Measurements from ENCODE around the gene NXPH1.

Gene NXPH1

DNA sequence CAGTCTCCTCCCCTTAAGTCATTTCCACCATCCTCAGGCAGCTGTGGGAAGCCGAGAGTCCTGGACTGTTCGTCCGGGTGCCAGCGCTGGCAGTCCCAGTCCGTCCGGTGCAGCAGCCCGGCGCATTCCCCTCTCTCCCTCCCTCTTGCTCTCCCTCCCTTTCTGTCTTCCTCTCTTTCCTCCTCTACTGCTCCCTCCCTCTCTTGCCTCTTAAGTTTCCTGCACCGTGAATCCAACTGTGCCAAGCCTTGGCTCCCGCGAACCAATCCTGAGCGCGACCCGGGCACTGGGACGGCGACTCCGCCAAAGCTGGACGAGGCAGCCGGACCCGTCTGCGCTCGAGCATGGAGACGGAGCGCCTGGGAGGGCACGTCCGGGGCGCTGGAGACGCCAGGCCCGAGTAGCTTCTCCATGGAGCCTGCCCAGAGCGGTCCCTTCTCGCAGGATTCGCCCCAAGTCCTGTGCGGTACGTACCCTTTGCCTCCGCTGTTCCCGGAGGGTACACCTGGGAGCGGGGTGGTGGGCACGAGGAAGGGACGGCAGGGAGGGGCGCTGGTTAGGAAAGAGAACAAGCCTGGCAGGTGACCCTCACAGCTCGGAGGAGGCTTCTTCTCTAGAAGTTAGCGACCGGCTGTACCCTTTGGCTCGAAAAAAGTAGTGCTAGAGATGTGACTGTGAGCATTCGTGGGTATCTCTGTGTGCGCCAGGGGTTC, 1.0 kb downstream of the NXPH1 start:
- H3K4me2 ChIP-seq (ENCODE audit: low read length) = no peak overlapping the region
- H3K4me1 ChIP-seq (ENCODE audit: control insufficient read depth, low read length) = no peaks in the 10 kb centered on the region
- no peaks in the 10 kb centered on the region for H4K20me1 ChIP-seq (ENCODE audit: control insufficient read depth, insufficient read depth, low read depth, low read length)
- H3K27ac ChIP-seq (ENCODE audit: low read depth, low read length) = no peak overlapping the region
- no peaks in the 10 kb centered on the region for H3F3A ChIP-seq (ENCODE audit: control insufficient read depth, insufficient read depth)
- H3K27me3 ChIP-seq (ENCODE audit: control insufficient read depth, low read length) = peaks cover 19% of the 10 kb centered on the region
- H3K4me3 ChIP-seq (ENCODE audit: low read length) = no peak overlapping the region
- no peaks in the 10 kb centered on the region for H3K9me2 ChIP-seq (replicated peaks; ENCODE audit: control insufficient read depth, low read length)
- TF ChIP-seq, protein P1, sequence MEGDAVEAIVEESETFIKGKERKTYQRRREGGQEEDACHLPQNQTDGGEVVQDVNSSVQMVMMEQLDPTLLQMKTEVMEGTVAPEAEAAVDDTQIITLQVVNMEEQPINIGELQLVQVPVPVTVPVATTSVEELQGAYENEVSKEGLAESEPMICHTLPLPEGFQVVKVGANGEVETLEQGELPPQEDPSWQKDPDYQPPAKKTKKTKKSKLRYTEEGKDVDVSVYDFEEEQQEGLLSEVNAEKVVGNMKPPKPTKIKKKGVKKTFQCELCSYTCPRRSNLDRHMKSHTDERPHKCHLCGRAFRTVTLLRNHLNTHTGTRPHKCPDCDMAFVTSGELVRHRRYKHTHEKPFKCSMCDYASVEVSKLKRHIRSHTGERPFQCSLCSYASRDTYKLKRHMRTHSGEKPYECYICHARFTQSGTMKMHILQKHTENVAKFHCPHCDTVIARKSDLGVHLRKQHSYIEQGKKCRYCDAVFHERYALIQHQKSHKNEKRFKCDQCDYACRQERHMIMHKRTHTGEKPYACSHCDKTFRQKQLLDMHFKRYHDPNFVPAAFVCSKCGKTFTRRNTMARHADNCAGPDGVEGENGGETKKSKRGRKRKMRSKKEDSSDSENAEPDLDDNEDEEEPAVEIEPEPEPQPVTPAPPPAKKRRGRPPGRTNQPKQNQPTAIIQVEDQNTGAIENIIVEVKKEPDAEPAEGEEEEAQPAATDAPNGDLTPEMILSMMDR (IDR thresholded peaks at IDR 0.05; ENCODE audit: low read depth, low read length, poor library complexity, severe bottlenecking) = no peak
- TF ChIP-seq EZH2phosphoT487 (IDR thresholded peaks at IDR 0.05; ENCODE audit: borderline replicate concordance, low read length) = no peak
- no peaks in the 10 kb centered on the region for H3K9me3 ChIP-seq (ENCODE audit: control insufficient read depth, insufficient read depth, low read length)
- H3K36me3 ChIP-seq (ENCODE audit: control insufficient read depth, low read length) = no peaks in the 10 kb centered on the region
- no peaks in the 10 kb centered on the region for H3K79me2 ChIP-seq (ENCODE audit: control insufficient read depth, low read length)

DNA sequence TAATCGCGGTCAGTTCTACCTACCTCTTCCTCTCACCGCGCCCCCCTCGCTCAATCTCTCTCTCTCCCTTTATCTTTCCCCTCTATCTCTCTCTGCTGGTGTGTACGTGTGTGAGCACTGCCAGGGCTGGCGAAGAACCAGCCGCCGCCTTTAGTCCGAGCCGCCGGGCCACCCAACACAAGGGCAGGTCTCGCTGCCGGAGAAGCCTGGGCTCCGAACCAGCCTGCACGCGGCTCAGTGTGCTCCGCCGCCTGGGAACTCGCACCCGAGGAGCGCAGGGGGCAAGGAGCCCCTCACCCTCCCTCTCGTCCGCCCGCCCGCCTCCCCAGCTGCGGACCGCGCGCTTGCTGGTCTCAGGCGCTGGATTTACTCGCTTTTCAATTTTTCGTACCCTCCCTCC, 1.7 kb downstream of the NXPH1 start:
- Histone ChIP-seq H3F3A (ENCODE audit: control insufficient read depth, insufficient read depth) (no peaks in the 10 kb centered on the region), H3K27me3 (ENCODE audit: control insufficient read depth, low read length) (peaks cover 19% of the 10 kb centered on the region), H3K4me1 (ENCODE audit: control insufficient read depth, low read length) (no peaks in the 10 kb centered on the region), H3K79me2 (ENCODE audit: control insufficient read depth, low read length) (no peaks in the 10 kb centered on the region), H3K9me3 (ENCODE audit: control insufficient read depth, insufficient read depth, low read length) (no peaks in the 10 kb centered on the region), H3K9me2 (replicated peaks; ENCODE audit: control insufficient read depth, low read length) (no peaks in the 10 kb centered on the region), H3K36me3 (ENCODE audit: control insufficient read depth, low read length) (no peaks in the 10 kb centered on the region), H3K4me3 (ENCODE audit: low read length) (no peak overlapping the region), H3K27ac (ENCODE audit: low read depth, low read length) (no peak overlapping the region), H4K20me1 (ENCODE audit: control insufficient read depth, insufficient read depth, low read depth, low read length) (no peaks in the 10 kb centered on the region), H3K4me2 (ENCODE audit: low read length) (no peak overlapping the region)
- TF ChIP-seq, protein P1 (IDR thresholded peaks at IDR 0.05; ENCODE audit: low read depth, low read length, poor library complexity, severe bottlenecking) = no peak
- TF ChIP-seq EZH2phosphoT487 (IDR thresholded peaks at IDR 0.05; ENCODE audit: borderline replicate concordance, low read length) = no peak

DNA sequence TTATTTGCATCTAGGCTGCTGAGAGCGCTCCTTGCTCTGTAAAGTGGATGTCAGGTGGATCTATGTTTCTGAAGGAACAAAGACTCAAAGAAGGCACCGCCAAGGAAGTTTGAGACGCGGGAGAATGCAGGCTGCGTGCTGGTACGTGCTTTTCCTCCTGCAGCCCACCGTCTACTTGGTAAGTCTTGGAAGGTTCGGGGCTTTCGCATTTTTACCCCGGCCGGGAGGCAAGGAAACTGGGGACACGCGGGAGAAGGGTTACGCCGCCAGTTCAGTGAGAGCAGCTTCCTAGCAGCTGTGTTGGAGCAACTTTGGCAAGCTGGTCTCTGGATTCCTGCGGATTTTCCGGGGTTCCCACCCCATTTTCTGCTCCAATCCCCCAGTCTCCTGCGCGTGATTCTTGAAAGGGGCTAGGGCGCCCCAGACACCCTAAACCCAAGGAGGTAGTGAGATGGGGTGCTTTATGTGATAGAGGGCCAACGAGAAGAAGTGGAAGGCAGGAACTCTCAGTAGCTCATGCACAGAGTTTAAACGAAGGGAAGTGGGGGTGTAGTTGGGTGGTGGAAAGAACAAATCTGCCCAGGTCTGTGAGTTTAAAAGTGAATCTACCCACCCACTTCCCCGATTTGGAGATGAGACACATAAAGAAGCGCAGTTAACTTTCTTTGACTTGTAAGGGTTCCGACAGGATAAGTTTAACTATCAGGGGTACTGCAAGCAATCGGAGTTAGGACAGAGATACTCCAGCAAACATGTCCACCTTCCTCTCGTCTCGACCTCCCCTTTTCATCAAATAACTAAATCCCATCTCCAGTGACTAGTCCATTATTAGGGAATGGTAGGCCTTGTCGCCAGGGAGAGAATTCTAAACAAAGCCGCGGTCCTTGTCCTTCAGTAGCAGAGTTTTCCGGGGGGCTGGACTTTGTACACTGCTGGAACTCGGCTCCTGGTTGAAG, 2.5 kb downstream of the NXPH1 start:
- H3K27me3 ChIP-seq (ENCODE audit: control insufficient read depth, low read length) = peaks cover 19% of the 10 kb centered on the region
- no peaks in the 10 kb centered on the region for H3K9me3 ChIP-seq (ENCODE audit: control insufficient read depth, insufficient read depth, low read length)
- no peak for TF ChIP-seq EZH2phosphoT487 (IDR thresholded peaks at IDR 0.05; ENCODE audit: borderline replicate concordance, low read length)
- TF ChIP-seq, protein P1 (IDR thresholded peaks at IDR 0.05; ENCODE audit: low read depth, low read length, poor library complexity, severe bottlenecking) = no peak
- no peak overlapping the region for H3K4me2 ChIP-seq (ENCODE audit: low read length)
- H3K36me3 ChIP-seq (ENCODE audit: control insufficient read depth, low read length) = no peaks in the 10 kb centered on the region
- H3K9me2 ChIP-seq (replicated peaks; ENCODE audit: control insufficient read depth, low read length) = no peaks in the 10 kb centered on the region
- no peaks in the 10 kb centered on the region for H4K20me1 ChIP-seq (ENCODE audit: control insufficient read depth, insufficient read depth, low read depth, low read length)
- no peak overlapping the region for H3K4me3 ChIP-seq (ENCODE audit: low read length)
- no peaks in the 10 kb centered on the region for H3K4me1 ChIP-seq (ENCODE audit: control insufficient read depth, low read length)
- no peaks in the 10 kb centered on the region for H3F3A ChIP-seq (ENCODE audit: control insufficient read depth, insufficient read depth)
- no peak overlapping the region for H3K27ac ChIP-seq (ENCODE audit: low read depth, low read length)
- no peaks in the 10 kb centered on the region for H3K79me2 ChIP-seq (ENCODE audit: control insufficient read depth, low read length)
